K562 (cell line): ENCODE results near the gene BRD3. TPM values are rescaled to one million over a fixed set of nuclear protein-coding genes. Genes with fewer than 3 reads are reported as not detected.

ENCODE experiments used
- ATAC-seq: fragments of 200-7000 bp; cut with Tn5 transposase; 3 replicates; pipeline ENCODE4 v1.9.1; 2020; ENCODE audit warnings: moderate library complexity
- BruUV-seq: library from RNA; stranded (reverse); fragments of 400-500 nt; replicated peaks from 2 replicates; lab custom pipeline; 2021; lab: Mats Ljungman, UMichigan
- CTCF ChIA-PET: fragments of 300-600 bp; formaldehyde crosslinking; extraction: SDS; loops from one replicate; lab custom pipeline; 2021; ENCODE audit warnings: low intra/inter-chr PET ratio; lab: Yijun Ruan, JAX
- POLR2A ChIA-PET: fragments of 300-600, 350-650 bp; sonication (Branson Sonifier 250); formaldehyde crosslinking; extraction: SDS; loops from one replicate; lab custom pipeline; 2021; ENCODE audit warnings: antibody characterized with exemption, inconsistent platforms; lab: Yijun Ruan, JAX
- DNase-seq, 4 experiments: peaks; one replicate each; pipeline versions ENCODE4 v3.0.0 to v3.0.0-alpha.2; 2011 to 2018; ENCODE audit warnings: low spot score in 3 of 4, mixed read lengths in 3 of 4; ENCODE audit errors: extremely low read depth in 1 of 4
- FAIRE-seq: peaks from 2 replicates; lab custom pipeline; 2011; peaks lifted over from hg19 to GRCh38; lab: Jason Lieb, UNC
- H2AFZ ChIP-seq: 2 replicates; pipeline ENCODE4 v1.6.0; 2011; ENCODE audit warnings: low read depth, low read length, control low read depth, inconsistent platforms
- H3K27ac ChIP-seq: fragments of 200-600 bp; 3 replicates; pipeline ENCODE4 v1.8.0; 2011; ENCODE audit warnings: low read depth, mild to moderate bottlenecking, control low read depth, inconsistent platforms, low read length, moderate library complexity, mixed read lengths; ENCODE audit errors: extremely low read depth
- H3K27me3 ChIP-seq, 2 experiments: fragments of 300-600 bp in 1 of 2; 2 replicates in 1 of 2; 3 replicates in 1 of 2; pipeline versions ENCODE4 v1.6.0 to v1.8.0; 2011; ENCODE audit warnings: inconsistent platforms in 2 of 2, low read length in 2 of 2, mild to moderate bottlenecking in 1 of 2, mixed read lengths in 1 of 2, moderate library complexity in 1 of 2; ENCODE audit not compliant: control insufficient read depth in 2 of 2, insufficient read depth in 2 of 2
- H3K36me3 ChIP-seq: fragments of 300-600 bp; 3 replicates; pipeline ENCODE4 v1.8.0; 2011; ENCODE audit warnings: mild to moderate bottlenecking, low read length, inconsistent platforms; ENCODE audit not compliant: control insufficient read depth, insufficient read depth
- H3K4me1 ChIP-seq, 2 experiments: fragments of 200-600 bp in 1 of 2; replicated peaks in 1 of 2; 2 replicates in 1 of 2; 3 replicates in 1 of 2; pipeline versions ENCODE4 v1.5.1 to v1.8.0; 2011; ENCODE audit warnings: inconsistent platforms in 2 of 2, low read length in 2 of 2, mild to moderate bottlenecking in 1 of 2, mixed read lengths in 1 of 2, moderate library complexity in 1 of 2; ENCODE audit not compliant: control insufficient read depth in 2 of 2, insufficient read depth in 2 of 2
- H3K4me2 ChIP-seq: 2 replicates; pipeline ENCODE4 v1.6.1; 2011; ENCODE audit warnings: low read length, control low read depth, inconsistent platforms, mixed read lengths; ENCODE audit not compliant: insufficient read depth
- H3K4me3 ChIP-seq: fragments of 200-600 bp; sonication (generic), shearing (Covaris generic); 2 replicates; pipeline ENCODE4 v1.5.1; 2016; ENCODE audit warnings: control low read depth, inconsistent platforms
- H3K79me2 ChIP-seq: fragments of 200-600 bp; 3 replicates; pipeline ENCODE4 v1.8.0; 2011; ENCODE audit warnings: low read length, inconsistent platforms; ENCODE audit not compliant: control insufficient read depth, insufficient read depth
- H3K9ac ChIP-seq, 2 experiments: 2 replicates each; pipeline versions ENCODE4 v1.6.0 to v1.6.1; 2011; ENCODE audit warnings: low read depth in 2 of 2, low read length in 2 of 2, control low read depth in 1 of 2, inconsistent platforms in 1 of 2, mild to moderate bottlenecking in 1 of 2, mixed read lengths in 1 of 2; ENCODE audit not compliant: insufficient read depth in 1 of 2
- H3K9me1 ChIP-seq: one replicate; pipeline ENCODE4 v1.6.0; 2011; ENCODE audit warnings: inconsistent platforms, mild to moderate bottlenecking, low read length, moderate library complexity; ENCODE audit not compliant: control insufficient read depth, insufficient read depth
- H3K9me3 ChIP-seq: replicated peaks from 2 replicates; pipeline ENCODE4 v1.5.1; 2011; ENCODE audit warnings: low read depth, low read length, inconsistent platforms; ENCODE audit not compliant: control insufficient read depth, insufficient read depth
- H4K20me1 ChIP-seq: replicated peaks from 2 replicates; pipeline ENCODE4 v1.6.1; 2011; ENCODE audit warnings: low read length, inconsistent platforms, mixed read lengths; ENCODE audit not compliant: control insufficient read depth, insufficient read depth
- ASH1L ChIP-seq: fragments of 450-650 bp; IDR thresholded peaks from 2 replicates; pipeline ENCODE4 v1.6.1; 2018; ENCODE audit warnings: borderline replicate concordance, mild to moderate bottlenecking, low read depth; ENCODE audit not compliant: partially characterized antibody
- BDP1 ChIP-seq: IDR thresholded peaks from 3 replicates; pipeline ENCODE4 v1.6.1; 2011; ENCODE audit not compliant: insufficient read length, insufficient read depth
- ETV5 ChIP-seq: sonication (generic); formaldehyde crosslinking; IDR thresholded peaks from 2 replicates; pipeline ENCODE4 v1.4.0; 2020; ENCODE audit warnings: low read depth, mild to moderate bottlenecking, missing genetic modification reagents
- STAG1 ChIP-seq: sonication (generic); formaldehyde crosslinking; IDR thresholded peaks from 2 replicates; pipeline ENCODE4 v1.5.0; 2020; ENCODE audit warnings: missing genetic modification reagents, borderline replicate concordance
- ZNF197 ChIP-seq: fragments of 200-800 bp; sonication (Bioruptor generic); IDR thresholded peaks from 2 replicates; pipeline ENCODE4 v1.6.1; 2016; ENCODE audit warnings: low read depth, missing genetic modification characterization, missing compliant biosample characterization
- WGBS: fragments of 100-300 bp; shearing (Covaris generic); methylation state at CpG from one replicate; pipeline ENCODE4 v1.1.6; 2016; ENCODE audit warnings: low coverage, mixed read lengths; ENCODE audit not compliant: insufficient coverage; ENCODE audit errors: missing lambda C conversion rate; 5-methylcytosine and 5-hydroxymethylcytosine counted together
- in situ Hi-C: fragments of 300-500 bp; cut with MboI; formaldehyde crosslinking; loops from 4 replicates; pipeline ENCODE4 v1.15.0; 2018; ENCODE audit warnings: inconsistent platforms, mixed read lengths
- intact Hi-C: fragments of 100-400 bp; cut with micrococcal nuclease; formaldehyde crosslinking; loops from 2 replicates; pipeline ENCODE4 v1.14.2; 2022
- polyA plus RNA-seq, 8 experiments: library from polyadenylated mRNA; depleted of rRNA in 4 of 8; stranded (reverse) in 5 of 8; unstranded in 3 of 8; fragments of >200 nt; fragmentation: Nextera tagmentation in 2 of 8; fragmentation: Illumina TruSeq in 1 of 8; extraction: Ambion mirVana in 2 of 8; extraction: Trizol in 1 of 8; gene quantifications; 2 replicates each; pipeline versions ENCODE4 v1.2.1 to v1.2.3, GENCODE V29; 2011 to 2014; ENCODE audit warnings: inconsistent platforms in 1 of 8, missing spikeins in 1 of 8
- total RNA-seq, 7 experiments: library from RNA; depleted of rRNA in 6 of 7; stranded (reverse); fragments of >200 nt in 6 of 7; fragmentation: Illumina TruSeq in 2 of 7; extraction: Trizol in 2 of 7; gene quantifications; 2 replicates each; pipeline versions ENCODE4 v1.2.1 to v1.2.3, GENCODE V29; 2011 to 2021; ENCODE audit warnings: low replicate concordance in 1 of 7
- TF ChIP-seq, protein P1 (sequence below): IDR thresholded peaks from 2 replicates; pipeline ENCODE4 v1.6.1; 2016; ENCODE audit warnings: missing genetic modification characterization, missing compliant biosample characterization

Gene BRD3
- total and polyA plus RNA-seq, 9 of the 15 experiments (the other 6 are each of a cell fraction or from before 2014, with no cell fraction given): 0.82 to 37.1 (median 4.2) TPM

DNA sequence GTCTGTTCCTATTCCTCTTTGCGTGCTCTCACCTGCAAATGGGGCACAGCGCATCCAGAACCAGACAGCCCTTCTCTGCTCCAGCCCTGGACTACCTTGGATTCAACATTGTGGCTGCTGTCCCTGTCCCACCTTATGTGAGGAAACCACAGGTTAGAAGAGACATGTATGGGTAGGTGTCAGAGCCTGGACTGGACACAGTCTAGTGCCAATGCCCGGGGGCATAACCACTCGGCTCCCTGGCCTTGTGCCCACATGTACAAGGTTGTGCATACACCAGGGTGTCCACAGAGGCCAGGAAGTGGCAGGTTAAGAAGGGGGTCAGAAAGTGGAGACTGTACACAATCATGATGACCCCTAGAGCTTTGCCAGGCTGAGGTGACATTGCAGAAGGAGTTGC, 22.1 kb upstream of the BRD3 start:
- no TSS peak for BruUV-seq
- H3K9me3 ChIP-seq: no peaks in the 10 kb centered on the region
- intact Hi-C loops: no loop called here
- no peak overlapping the region for H3K4me2 ChIP-seq
- no peaks in the 10 kb centered on the region for H3K36me3 ChIP-seq
- no peak for TF ChIP-seq ASH1L
- no peak for TF ChIP-seq BDP1
- no peak for TF ChIP-seq ETV5 (CRISPR knock-in tag)
- TF ChIP-seq, protein P1, sequence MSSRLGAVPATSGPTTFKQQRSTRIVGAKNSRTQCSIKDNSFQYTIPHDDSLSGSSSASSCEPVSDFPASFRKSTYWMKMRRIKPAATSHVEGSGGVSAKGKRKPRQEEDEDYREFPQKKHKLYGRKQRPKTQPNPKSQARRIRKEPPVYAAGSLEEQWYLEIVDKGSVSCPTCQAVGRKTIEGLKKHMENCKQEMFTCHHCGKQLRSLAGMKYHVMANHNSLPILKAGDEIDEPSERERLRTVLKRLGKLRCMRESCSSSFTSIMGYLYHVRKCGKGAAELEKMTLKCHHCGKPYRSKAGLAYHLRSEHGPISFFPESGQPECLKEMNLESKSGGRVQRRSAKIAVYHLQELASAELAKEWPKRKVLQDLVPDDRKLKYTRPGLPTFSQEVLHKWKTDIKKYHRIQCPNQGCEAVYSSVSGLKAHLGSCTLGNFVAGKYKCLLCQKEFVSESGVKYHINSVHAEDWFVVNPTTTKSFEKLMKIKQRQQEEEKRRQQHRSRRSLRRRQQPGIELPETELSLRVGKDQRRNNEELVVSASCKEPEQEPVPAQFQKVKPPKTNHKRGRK (tag): no peak
- TF ChIP-seq ZNF197: no peak
- TF ChIP-seq STAG1: 0 out of 2 replicates have a peak, but pooled peaks have one; percentile 23
- TF ChIP-seq, all 486 proteins: peak for 1
- ChIA-PET CTCF (no interaction called here), POLR2A (no interaction called here)
- Histone ChIP-seq H3K27me3 (peaks cover 26 to 34% of the 10 kb centered on the region in 2 experiments; a peak in 3 of 5 replicates), H3K27ac (no peak overlapping the region), H3K79me2 (no peaks in the 10 kb centered on the region), H3K4me3 (no peak overlapping the region), H3K4me1 (0 out of 5 replicates have a peak, but pooled peaks cover 0 to 5% of the 10 kb centered on the region in 2 experiments), H4K20me1 (no peaks in the 10 kb centered on the region), H3K9me1 (no peaks in the 10 kb centered on the region), H2AFZ (no peak overlapping the region), H3K9ac (no peak overlapping the region)
- 0% methylated on average over 4 of the region's 4 CpGs for WGBS
- no peak for FAIRE-seq
- no peak for DNase-seq
- ATAC-seq: no peak
- in situ Hi-C loops: no loop called here
